Activated naive CD8-positive, alpha-beta T cell treated with anti-CD3 and anti-CD28 coated beads, Interleukin-2, amount 50 U/mL, for 24 hours (primary cell): ENCODE measurements around the gene RENBP.
A peak's percentile ranks its signal among the peaks of the same experiment; 100 is the strongest.
"Not testable (repeated sequence)": the region's sequence is repeated elsewhere in the genome, so short reads cannot be mapped to it uniquely, and the experiment has no call there.

Source experiments
- ATAC-seq: fragments of 150-1000 bp; cut with Tn5 transposase; one replicate; pipeline ENCODE4 v1.10.0; 2021
- DNase-seq: peaks from one replicate; pipeline ENCODE4 v3.0.0; 2021
- H3K27ac Mint-ChIP-seq: one replicate; pipeline ENCODE4 v1.8.0; 2021; ENCODE audit warnings: mild to moderate bottlenecking, mixed read lengths
- H3K27me3 Mint-ChIP-seq: one replicate; pipeline ENCODE4 v1.8.0; 2021; ENCODE audit warnings: mixed read lengths
- H3K36me3 Mint-ChIP-seq: one replicate; pipeline ENCODE4 v1.8.0; 2021; ENCODE audit warnings: low read depth, mixed read lengths
- H3K4me1 Mint-ChIP-seq: one replicate; pipeline ENCODE4 v1.8.0; 2021; ENCODE audit warnings: mixed read lengths
- H3K4me3 Mint-ChIP-seq: one replicate; pipeline ENCODE4 v1.8.0; 2021; ENCODE audit warnings: mild to moderate bottlenecking, moderate library complexity, mixed read lengths
- H3K9me3 Mint-ChIP-seq: one replicate; pipeline ENCODE4 v1.8.0; 2021; ENCODE audit warnings: mixed read lengths

The RENBP gene

DNA sequence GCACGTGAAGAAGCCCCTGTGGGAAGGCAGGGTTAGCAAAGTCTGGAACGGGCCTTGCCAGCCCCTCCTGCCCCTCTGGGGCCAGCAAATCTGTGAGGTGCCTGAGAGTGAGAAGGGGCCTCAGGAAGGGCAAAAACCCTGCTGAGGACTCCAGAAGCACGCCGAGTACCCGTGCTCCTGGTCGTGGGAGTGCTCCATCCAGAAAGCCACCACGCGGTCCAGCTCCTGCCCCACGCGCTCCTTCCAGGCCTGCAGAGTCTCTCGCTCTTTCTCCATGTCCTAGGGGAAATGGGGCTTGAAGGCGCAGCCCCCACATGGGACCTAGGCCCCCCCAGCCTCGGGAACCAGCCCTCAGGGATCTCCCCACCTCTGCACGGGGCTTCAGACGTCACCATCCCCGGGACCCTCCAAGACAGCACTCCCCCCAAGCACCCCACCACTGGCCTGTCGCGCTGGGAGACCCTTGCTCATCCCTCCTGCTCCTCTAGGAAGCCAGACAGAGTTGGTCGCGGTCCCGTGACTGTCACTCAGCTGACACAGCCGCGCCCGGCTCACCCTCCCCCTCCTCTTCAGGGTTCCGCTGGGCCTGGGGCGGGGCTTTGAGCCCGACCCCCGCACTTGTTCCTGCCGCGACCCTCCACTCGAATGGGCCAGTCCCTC lies at the start of gene RENBP:
RENBP (minus strand) TSS at position 504 of the 660 bp plus-strand sequence; CDS start at position 471, 33 bp downstream.
- Mint-ChIP-seq H3K27ac (peak within 1 kb of the TSS; percentile 54), H3K4me3 (peak within 1 kb of the TSS; percentile 80), H3K4me1 (peaks cover 34% of the 10 kb centered on the region), H3K27me3 (no peaks in the 10 kb centered on the region), H3K36me3 (peaks cover 4% of the 10 kb centered on the region), H3K9me3 (no peaks in the 10 kb centered on the region)
- DNase-seq (peak; percentile 42), ATAC-seq (no peak)

DNA sequence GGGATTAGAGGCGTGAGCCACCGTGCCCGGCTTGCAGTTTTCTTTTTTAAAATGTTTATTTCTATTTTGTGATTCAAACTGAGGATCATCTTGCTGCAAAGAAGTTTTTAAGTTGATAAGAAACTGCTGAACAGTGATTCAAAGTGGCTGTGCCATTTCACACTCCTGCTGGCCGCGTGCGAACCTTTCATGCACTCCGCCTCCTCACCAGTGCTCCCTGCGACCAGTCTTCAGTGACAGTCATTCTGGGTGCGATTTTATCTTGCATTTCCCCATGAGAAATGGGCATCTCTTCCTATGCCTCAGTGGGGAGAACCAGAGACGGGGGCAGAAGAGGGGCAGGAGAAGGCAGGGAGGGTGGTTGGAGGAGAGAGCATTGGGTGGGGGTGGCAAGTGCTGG lies 49.5 kb upstream of the RENBP start:
- Mint-ChIP-seq H3K27ac (no peak overlapping the region), H3K9me3 (no peaks in the 10 kb centered on the region), H3K4me1 (peaks cover 18% of the 10 kb centered on the region)

DNA sequence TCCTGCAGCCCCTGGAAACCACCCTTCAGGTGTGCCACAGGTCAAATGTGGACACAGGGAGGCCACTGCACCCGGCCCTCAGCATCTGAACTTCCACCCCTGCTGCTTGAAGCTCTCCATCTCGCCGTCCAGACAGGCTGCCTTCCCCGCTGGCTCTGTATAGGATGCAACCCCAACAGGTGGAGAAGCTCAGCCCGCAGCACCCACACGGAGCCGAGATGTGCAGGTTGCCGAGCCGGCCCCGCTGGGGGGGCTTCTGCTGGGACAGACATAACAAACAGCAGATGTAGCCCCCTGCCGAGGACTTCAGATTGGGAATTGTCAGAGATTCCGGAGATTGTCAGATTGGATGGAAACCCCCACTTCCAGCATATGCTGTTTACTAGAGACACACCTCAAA lies 48.6 kb upstream of the RENBP start:
- DNase-seq, result no peak
- ATAC-seq, result no peak
- H3K9me3 Mint-ChIP-seq, result no peaks in the 10 kb centered on the region
- no peaks in the 10 kb centered on the region for H3K27me3 Mint-ChIP-seq
- peaks cover 18% of the 10 kb centered on the region for H3K4me1 Mint-ChIP-seq
- no peak overlapping the region for H3K4me3 Mint-ChIP-seq
- H3K36me3 Mint-ChIP-seq, result no peaks in the 10 kb centered on the region
- no peak overlapping the region for H3K27ac Mint-ChIP-seq

More for the DNA sequence above, 49.5 kb upstream of the RENBP start:
- DNase-seq (no peak), ATAC-seq (no peak)
- H3K36me3 Mint-ChIP-seq, result no peaks in the 10 kb centered on the region
- no peak overlapping the region for H3K4me3 Mint-ChIP-seq
- H3K27me3 Mint-ChIP-seq, result no peaks in the 10 kb centered on the region

DNA sequence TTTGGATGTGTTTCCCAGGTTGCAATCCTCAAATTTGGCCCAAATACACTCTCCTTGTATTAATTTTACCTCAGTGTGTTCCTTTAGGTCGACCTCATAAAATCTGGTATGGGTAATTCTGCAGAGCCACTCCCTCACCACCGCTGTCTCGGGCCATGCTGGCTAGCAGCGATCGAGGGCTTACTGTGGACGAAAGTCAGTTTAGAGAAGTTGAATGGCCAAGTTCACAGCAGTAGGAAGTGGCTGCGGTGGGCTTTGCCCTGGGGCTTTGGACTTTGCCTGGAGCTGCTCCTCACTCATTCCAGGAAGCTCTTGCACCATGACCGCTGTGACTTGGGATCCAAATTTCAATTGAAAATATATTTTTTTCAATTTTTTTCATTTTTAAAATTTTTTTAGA lies 47.7 kb upstream of the RENBP start:
- ATAC-seq (no peak), DNase-seq (no peak)
- no peak overlapping the region for H3K4me3 Mint-ChIP-seq
- no peak overlapping the region for H3K27ac Mint-ChIP-seq
- H3K4me1 Mint-ChIP-seq, result peaks cover 18% of the 10 kb centered on the region
- H3K36me3 Mint-ChIP-seq, result no peaks in the 10 kb centered on the region
- no peaks in the 10 kb centered on the region for H3K27me3 Mint-ChIP-seq
- H3K9me3 Mint-ChIP-seq, result no peaks in the 10 kb centered on the region

DNA sequence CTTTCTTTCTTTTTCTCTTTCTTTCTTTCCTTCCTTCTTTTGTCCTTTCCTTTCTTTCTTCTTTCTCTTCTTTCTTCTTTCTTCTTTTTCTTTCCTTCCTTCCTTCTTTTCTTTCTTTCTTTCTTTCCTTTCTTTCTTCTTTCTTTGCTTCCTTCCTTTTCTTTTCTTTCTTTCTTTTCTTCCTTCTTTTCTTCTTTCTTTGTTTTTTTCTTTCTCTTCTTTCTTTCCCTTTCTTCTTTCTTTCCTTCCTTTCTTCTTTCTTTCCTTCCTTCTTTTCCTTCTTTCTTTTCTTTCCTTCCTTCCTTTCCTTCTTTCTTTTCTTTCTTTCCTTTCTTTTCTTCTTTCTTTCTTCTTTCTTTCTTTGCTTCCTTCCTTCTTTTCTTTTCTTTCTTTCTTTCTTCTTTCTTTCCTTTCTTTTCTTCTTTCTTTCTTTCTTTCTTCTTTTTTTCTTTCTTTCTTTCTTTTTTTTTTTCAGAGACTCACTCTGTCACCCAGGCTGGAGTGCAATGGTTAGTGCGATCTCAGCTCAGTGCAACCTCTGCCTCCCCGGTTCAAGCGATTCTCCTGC lies 46.7 kb upstream of the RENBP start:
- ATAC-seq, result no peak
- Mint-ChIP-seq H3K27me3 (no peaks in the 10 kb centered on the region), H3K4me1 (peaks cover 21% of the 10 kb centered on the region), H3K9me3 (no peaks in the 10 kb centered on the region), H3K27ac (no peak overlapping the region), H3K4me3 (no peak overlapping the region), H3K36me3 (no peaks in the 10 kb centered on the region)
- DNase-seq, result no peak

DNA sequence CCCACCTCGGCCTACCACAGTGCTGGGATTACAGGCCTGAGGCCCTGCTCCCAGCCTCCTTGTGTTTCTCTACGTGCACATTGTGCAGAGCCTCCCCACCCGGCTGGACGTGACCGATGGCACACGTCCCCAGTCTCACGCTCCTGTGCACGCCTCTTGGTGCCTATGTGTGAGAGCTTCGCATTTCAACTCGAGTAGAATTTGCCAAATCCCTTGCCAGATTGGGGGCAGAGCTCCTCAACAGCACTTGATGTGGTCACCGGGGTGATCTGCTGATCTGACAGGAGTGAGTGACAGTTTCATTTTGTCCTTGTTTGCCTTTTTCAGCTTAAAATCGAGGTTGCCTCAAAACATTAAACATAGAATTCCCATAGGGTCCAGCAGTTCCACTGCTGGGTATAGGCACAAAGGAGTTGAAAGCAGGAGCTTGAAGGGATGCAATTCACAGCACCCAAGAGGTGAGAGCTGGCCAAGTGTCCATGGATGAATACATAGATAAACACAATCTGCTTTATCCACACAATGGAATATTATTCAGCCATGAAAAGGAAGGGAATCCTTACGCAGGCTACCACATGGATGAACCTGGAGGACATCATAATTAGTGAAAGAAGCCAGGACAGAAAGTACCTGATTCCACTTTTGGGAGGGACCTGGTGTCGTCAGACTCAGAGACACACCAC lies 45.7 kb upstream of the RENBP start:
- Mint-ChIP-seq H3K27me3 (no peaks in the 10 kb centered on the region), H3K27ac (peak overlapping the region; percentile 66), H3K4me3 (peak overlapping the region; percentile 22), H3K9me3 (no peaks in the 10 kb centered on the region), H3K36me3 (no peaks in the 10 kb centered on the region), H3K4me1 (peaks cover 26% of the 10 kb centered on the region)
- peak; percentile 31 for DNase-seq
- ATAC-seq, result peak; percentile 41

DNA sequence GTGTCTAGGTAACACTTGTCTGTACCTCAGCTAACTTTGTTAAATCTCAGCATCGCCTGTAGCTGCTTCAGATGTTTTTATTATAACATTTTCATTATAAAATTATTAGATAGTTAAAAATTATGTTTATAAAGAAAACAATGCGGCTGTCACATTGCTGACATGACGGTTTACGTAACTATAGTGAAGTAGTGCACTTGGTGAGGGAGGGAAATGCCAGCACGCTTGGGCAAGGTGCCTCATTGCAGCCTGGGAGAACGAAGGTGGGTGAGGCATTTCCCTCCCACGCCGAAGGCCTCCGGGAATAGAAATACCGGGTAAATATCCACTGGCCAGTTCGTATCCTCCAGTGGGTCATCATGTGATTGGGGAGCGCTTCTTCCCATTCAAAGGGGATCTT lies 44.0 kb upstream of the RENBP start:
- H3K9me3 Mint-ChIP-seq, result no peaks in the 10 kb centered on the region
- peaks cover 41% of the 10 kb centered on the region for H3K4me1 Mint-ChIP-seq
- H3K4me3 Mint-ChIP-seq, result no peak overlapping the region
- ATAC-seq (no peak), DNase-seq (no peak)
- H3K27ac Mint-ChIP-seq, result no peak overlapping the region
- H3K36me3 Mint-ChIP-seq, result no peaks in the 10 kb centered on the region
- no peaks in the 10 kb centered on the region for H3K27me3 Mint-ChIP-seq

DNA sequence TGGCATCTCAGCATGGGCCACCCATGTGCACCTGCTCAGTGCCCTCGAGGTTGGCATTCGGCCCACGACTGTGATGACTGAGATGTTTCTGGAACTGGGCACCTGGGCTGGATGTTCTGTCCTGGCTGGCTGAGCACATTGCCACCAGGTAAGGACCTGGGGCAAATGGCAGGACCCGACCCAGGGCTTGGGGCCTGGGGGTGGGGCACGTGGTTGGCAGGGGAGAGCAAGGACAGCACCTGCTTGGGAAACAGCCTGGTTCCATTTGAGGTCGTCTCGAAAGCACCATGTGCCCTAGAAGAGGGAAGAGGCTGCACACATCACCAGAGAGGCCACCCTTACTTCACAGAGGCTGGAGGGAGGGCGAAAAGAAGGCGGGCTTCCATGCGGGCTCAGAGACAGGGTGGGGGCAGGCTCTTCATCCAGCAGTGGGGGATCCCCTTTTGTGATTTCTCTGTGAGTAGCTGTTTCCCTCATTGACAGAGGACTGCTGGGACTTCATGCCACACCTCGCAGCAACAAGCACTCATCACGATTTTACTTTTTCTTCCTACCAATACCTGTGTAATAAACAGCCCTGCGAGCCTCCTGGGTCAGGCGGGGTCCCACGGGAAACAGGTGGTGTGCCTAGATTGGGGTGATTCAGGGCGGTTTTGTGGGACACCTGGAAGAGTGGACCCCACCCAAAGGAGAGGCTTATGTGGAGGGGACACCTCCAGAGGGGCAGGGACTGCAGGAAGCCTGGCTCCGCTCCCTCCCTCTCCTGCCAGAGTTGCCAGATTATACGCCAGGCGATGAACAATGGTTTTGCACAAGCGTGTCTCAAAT lies 40.1 kb upstream of the RENBP start:
- H3K27ac Mint-ChIP-seq, result peak overlapping the region; percentile 93
- ATAC-seq (peak; percentile 68), DNase-seq (peak; percentile 61)
- peak overlapping the region; percentile 78 for H3K4me3 Mint-ChIP-seq
- H3K9me3 Mint-ChIP-seq, result no peaks in the 10 kb centered on the region
- H3K27me3 Mint-ChIP-seq, result no peaks in the 10 kb centered on the region
- no peaks in the 10 kb centered on the region for H3K36me3 Mint-ChIP-seq
- peaks cover 59% of the 10 kb centered on the region for H3K4me1 Mint-ChIP-seq

DNA sequence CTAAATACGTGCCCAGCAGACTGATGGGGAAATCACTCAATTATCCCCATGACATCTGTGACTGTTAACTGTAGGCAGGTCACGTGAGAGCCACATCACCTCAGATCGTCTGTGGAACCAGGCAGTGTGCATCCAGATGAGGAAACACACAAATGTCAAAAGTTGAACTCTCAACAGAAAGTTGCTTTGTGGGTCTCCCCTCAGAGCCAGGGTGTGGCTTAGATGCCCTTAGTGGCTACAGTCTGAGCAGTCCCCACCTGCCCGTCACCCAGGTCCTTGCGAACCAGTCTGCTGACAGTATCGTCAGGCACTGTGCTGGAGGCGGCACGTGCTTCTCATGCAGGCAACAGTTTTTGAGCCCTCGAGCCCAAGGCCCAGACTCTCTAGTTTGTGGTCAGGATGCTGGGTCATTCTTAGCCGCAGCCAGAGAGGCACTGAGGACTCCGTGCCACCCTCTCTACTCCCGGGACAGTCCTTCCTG lies 38.9 kb upstream of the RENBP start:
- DNase-seq, result peak; percentile 39
- Mint-ChIP-seq H3K36me3 (no peaks in the 10 kb centered on the region), H3K9me3 (no peaks in the 10 kb centered on the region), H3K27ac (peak overlapping the region; percentile 75), H3K4me3 (no peak overlapping the region), H3K4me1 (peaks cover 56% of the 10 kb centered on the region), H3K27me3 (no peaks in the 10 kb centered on the region)
- ATAC-seq, result peak; percentile 31

DNA sequence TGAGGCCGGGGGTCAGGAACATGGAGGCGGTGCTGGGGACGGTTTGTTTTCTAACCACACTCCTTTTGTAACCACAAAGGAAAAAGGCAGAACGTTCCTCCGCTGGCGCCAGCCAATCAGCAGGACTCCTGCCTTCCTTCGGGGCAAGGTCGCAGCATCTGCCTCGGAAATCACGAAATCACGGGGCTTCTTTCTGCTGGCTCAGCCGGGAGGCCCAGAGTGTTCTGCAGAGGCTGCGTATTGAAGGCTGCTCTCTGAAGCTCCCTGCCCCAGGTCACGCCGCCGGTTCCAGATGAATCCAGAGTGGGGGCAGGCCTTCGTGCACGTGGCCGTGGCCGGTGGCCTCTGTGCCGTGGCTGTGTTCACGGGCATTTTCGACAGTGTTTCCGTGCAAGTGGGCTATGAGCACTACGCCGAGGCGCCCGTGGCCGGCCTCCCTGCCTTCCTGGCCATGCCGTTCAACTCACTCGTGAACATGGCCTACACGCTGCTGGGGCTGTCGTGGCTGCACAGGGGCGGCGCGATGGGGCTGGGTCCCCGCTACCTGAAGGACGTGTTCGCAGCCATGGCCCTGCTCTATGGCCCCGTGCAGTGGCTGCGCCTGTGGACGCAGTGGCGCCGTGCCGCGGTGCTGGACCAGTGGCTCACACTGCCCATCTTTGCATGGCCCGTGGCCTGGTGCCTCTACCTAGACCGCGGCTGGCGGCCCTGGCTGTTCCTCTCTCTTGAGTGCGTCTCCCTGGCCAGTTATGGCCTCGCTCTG lies 37.5 kb upstream of the RENBP start:
- Mint-ChIP-seq H3K27me3 (no peaks in the 10 kb centered on the region), H3K36me3 (no peaks in the 10 kb centered on the region), H3K27ac (peak overlapping the region; percentile 91), H3K9me3 (no peaks in the 10 kb centered on the region), H3K4me3 (peak overlapping the region; percentile 66), H3K4me1 (peaks cover 53% of the 10 kb centered on the region)
- ATAC-seq, result peak; percentile 26
- DNase-seq, result peak; percentile 70

DNA sequence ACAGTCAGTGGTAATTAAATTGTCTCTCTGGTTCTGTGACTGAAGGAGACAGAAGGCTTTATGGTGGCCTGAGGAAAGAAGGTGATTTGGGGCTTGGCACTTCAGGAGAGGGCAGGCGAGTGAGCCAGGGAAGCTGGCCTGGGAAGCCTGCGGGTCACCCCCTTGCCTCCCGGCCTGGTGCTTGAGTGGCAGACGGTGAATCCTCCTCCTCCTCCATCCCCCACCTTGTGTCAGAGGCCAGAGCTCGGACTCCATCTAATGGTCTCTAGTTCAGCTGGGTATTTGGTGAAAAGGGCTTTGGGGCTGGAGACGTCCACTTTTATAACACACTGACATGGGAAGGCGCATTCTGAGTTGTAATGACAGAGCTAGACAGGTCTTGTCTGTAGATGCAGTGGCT lies 36.8 kb upstream of the RENBP start:
- H3K9me3 Mint-ChIP-seq, result no peaks in the 10 kb centered on the region
- peak overlapping the region; percentile 66 for H3K4me3 Mint-ChIP-seq
- H3K27me3 Mint-ChIP-seq, result no peaks in the 10 kb centered on the region
- peak overlapping the region; percentile 91 for H3K27ac Mint-ChIP-seq
- H3K36me3 Mint-ChIP-seq, result no peaks in the 10 kb centered on the region
- ATAC-seq (no peak), DNase-seq (no peak)
- peaks cover 52% of the 10 kb centered on the region for H3K4me1 Mint-ChIP-seq

DNA sequence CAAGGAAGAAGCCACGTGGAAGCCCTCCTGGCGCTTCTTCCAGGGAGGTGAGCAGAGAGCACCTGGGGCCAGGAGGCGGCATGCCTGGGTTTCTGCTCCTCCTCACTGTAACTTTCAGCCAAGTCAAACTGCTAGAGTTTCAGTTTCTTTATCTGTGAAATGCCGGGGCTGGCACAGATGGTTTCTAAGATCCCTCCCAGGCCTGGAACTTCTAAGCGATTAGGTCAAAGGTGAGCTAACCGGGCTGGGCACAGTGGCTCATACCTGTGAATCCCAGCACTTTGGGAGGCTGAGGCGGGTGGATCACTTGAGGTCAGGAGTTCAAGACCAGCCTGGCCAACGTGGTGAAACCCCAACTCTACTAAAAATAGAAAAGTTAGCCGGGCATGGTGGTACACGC lies 36.0 kb upstream of the RENBP start:
- H3K4me3 Mint-ChIP-seq, result peak overlapping the region; percentile 36
- peaks cover 53% of the 10 kb centered on the region for H3K4me1 Mint-ChIP-seq
- peak overlapping the region; percentile 91 for H3K27ac Mint-ChIP-seq
- ATAC-seq, result peak; percentile 30
- H3K9me3 Mint-ChIP-seq, H3K36me3 Mint-ChIP-seq, DNase-seq, H3K27me3 Mint-ChIP-seq: not testable (repeated sequence)

DNA sequence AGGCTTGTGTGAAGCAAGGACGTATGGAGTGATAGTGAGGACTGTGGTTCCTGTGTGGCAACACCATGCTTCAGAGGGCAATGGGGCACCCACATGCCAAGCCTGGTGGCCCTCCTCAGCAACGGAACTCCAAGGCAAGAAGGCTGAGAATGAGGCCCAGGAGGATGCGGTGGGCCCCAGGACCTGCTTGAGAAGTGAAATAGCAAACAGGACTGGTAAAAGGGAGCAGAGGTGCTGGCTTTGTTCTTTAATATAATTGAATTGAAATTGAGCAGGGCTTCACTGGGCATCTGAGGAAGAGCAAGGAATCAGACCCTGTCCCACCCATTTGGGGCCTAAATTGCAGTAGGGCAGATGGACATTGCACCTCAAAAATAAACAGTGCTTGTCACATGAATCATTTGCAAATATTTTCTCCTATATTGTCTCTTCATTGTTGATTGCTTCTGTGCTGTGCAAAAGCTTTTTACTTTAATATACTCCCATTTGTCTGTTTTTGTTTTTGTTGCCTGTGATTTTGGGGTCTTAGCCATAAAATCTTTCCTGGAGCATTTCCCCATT lies 30.4 kb upstream of the RENBP start:
- H3K27ac Mint-ChIP-seq, result peak overlapping the region; percentile 99
- peaks cover 2% of the 10 kb centered on the region for H3K36me3 Mint-ChIP-seq
- peaks cover 23% of the 10 kb centered on the region for H3K4me1 Mint-ChIP-seq
- ATAC-seq, result no peak
- DNase-seq, result no peak
- H3K27me3 Mint-ChIP-seq, result no peaks in the 10 kb centered on the region
- no peaks in the 10 kb centered on the region for H3K9me3 Mint-ChIP-seq
- H3K4me3 Mint-ChIP-seq, result peak overlapping the region; percentile 11
